Fibroblast of lung (primary cell): ENCODE results near the gene SPEF1. TPM values are rescaled to one million over a fixed set of nuclear protein-coding genes. Genes with fewer than 3 reads are reported as not detected.

Source experiments
- DNase-seq, 2 donors: peaks; one replicate each; pipeline versions ENCODE4 v3.0.0 to v3.0.0-alpha.2; 2010; ENCODE audit warnings: low read depth in 2 of 2
- H2AFZ ChIP-seq: 2 replicates; pipeline ENCODE4 v1.5.1; 2012; ENCODE audit warnings: low read length, control low read depth, inconsistent platforms
- H3K27ac ChIP-seq: 2 replicates; pipeline ENCODE4 v1.5.1; 2011; ENCODE audit warnings: low read length, control low read depth; ENCODE audit not compliant: insufficient read depth
- H3K27me3 ChIP-seq: 2 replicates; pipeline ENCODE4 v1.5.1; 2011; ENCODE audit warnings: mild to moderate bottlenecking, low read length; ENCODE audit not compliant: control insufficient read depth, insufficient read depth
- H3K36me3 ChIP-seq: 2 replicates; pipeline ENCODE4 v1.5.1; 2011; ENCODE audit warnings: low read length; ENCODE audit not compliant: control insufficient read depth, insufficient read depth
- H3K4me1 ChIP-seq: 2 replicates; pipeline ENCODE4 v1.5.1; 2011; ENCODE audit warnings: low read length; ENCODE audit not compliant: control insufficient read depth, insufficient read depth; ENCODE audit errors: extremely low read depth
- H3K4me2 ChIP-seq: 2 replicates; pipeline ENCODE4 v1.5.1; 2011; ENCODE audit warnings: low read length, control low read depth; ENCODE audit not compliant: insufficient read depth; ENCODE audit errors: extremely low read depth
- H3K4me3 ChIP-seq, 4 experiments: fragments of 200-600 bp in 1 of 4; sonication (generic) in 1 of 4; replicated peaks in 1 of 4; 2 replicates each; pipeline ENCODE4 v1.5.1; 2011 to 2016; ENCODE audit warnings: low read length in 4 of 4, low read depth in 3 of 4, mild to moderate bottlenecking in 3 of 4, control low read depth in 2 of 4, inconsistent platforms in 1 of 4, mixed read lengths in 1 of 4; ENCODE audit not compliant: insufficient read depth in 1 of 4; ENCODE audit errors: control extremely low read depth in 1 of 4
- H3K79me2 ChIP-seq: 2 replicates; pipeline ENCODE4 v1.5.1; 2012; ENCODE audit warnings: mild to moderate bottlenecking, low read length, inconsistent platforms; ENCODE audit not compliant: control insufficient read depth, insufficient read depth
- H3K9ac ChIP-seq: 2 replicates; pipeline ENCODE4 v1.5.1; 2011; ENCODE audit warnings: mild to moderate bottlenecking, low read length, control low read depth; ENCODE audit not compliant: insufficient read depth
- H3K9me3 ChIP-seq: 2 replicates; pipeline ENCODE4 v1.5.1; 2012; ENCODE audit warnings: low read depth, low read length; ENCODE audit not compliant: control insufficient read depth, insufficient read depth
- H4K20me1 ChIP-seq: 2 replicates; pipeline ENCODE4 v1.5.1; 2011; ENCODE audit warnings: low read length; ENCODE audit not compliant: control insufficient read depth, insufficient read depth; ENCODE audit errors: extremely low read depth
- EZH2 ChIP-seq: IDR thresholded peaks from 2 replicates; pipeline ENCODE4 v1.5.1; 2012; ENCODE audit warnings: low read length, control low read depth, mild to moderate bottlenecking; ENCODE audit errors: missing control alignments
- polyA plus RNA-seq, 2 donors: library from polyadenylated mRNA; depleted of rRNA in 1 of 2; stranded (reverse) in 1 of 2; unstranded in 1 of 2; fragments of >200 nt; gene quantifications; 2 replicates each; pipeline ENCODE4 v1.2.1, GENCODE V29; 2011 to 2012; ENCODE audit warnings: missing spikeins in 1 of 2
- total RNA-seq: library from RNA; depleted of rRNA; stranded (reverse); fragments of >200 nt; gene quantifications from 2 replicates; pipeline ENCODE4 v1.2.1, GENCODE V29; 2014
- TF ChIP-seq, protein P1 (sequence below), 2 donors: IDR thresholded peaks in 1 of 2; conservative IDR thresholded peaks in 1 of 2; 1 replicate in 1 of 2; 2 replicates in 1 of 2; pipeline ENCODE4 v1.5.1; 2011 to 2012; ENCODE audit warnings: low read length in 2 of 2, control low read depth in 1 of 2, inconsistent platforms in 1 of 2, low read depth in 1 of 2, mild to moderate bottlenecking in 1 of 2

The SPEF1 gene
- total and polyA plus RNA-seq, 2 donors (not counting 1 experiment from before 2014, with no cell fraction given), result 0.07 to 0.17 TPM

DNA sequence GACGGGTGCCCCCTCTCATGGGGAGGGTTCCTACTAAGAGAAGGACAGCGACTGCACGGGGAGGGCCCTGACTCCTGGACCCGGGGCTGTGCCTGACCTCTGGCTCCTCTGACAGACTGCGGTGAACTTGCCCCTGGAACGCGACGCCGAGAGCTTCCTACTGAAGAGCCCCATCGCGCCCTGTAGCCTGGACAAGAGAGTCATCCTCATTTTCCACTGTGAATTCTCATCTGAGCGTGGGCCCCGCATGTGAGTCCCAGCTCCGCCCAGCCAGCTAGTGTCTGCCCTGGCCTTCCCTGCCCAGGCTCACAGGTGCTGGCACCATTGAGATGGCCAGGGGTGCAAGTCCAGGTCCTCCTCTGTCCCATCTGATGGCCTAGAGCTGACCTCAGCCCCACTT, 22.0 kb upstream of the SPEF1 start:
- Histone ChIP-seq H3K27me3 (no peaks in the 10 kb centered on the region), H3K9me3 (no peaks in the 10 kb centered on the region), H3K4me1 (peaks cover 53% of the 10 kb centered on the region), H3K4me2 (no peak overlapping the region), H3K4me3 (no peak overlapping the region), H3K79me2 (peaks cover 41% of the 10 kb centered on the region), H3K36me3 (peaks cover 65% of the 10 kb centered on the region), H3K9ac (no peak overlapping the region), H3K27ac (peak overlapping the region; percentile 22), H2AFZ (no peak overlapping the region), H4K20me1 (no peaks in the 10 kb centered on the region)
- DNase-seq, result no peak
- TF ChIP-seq, protein P1, sequence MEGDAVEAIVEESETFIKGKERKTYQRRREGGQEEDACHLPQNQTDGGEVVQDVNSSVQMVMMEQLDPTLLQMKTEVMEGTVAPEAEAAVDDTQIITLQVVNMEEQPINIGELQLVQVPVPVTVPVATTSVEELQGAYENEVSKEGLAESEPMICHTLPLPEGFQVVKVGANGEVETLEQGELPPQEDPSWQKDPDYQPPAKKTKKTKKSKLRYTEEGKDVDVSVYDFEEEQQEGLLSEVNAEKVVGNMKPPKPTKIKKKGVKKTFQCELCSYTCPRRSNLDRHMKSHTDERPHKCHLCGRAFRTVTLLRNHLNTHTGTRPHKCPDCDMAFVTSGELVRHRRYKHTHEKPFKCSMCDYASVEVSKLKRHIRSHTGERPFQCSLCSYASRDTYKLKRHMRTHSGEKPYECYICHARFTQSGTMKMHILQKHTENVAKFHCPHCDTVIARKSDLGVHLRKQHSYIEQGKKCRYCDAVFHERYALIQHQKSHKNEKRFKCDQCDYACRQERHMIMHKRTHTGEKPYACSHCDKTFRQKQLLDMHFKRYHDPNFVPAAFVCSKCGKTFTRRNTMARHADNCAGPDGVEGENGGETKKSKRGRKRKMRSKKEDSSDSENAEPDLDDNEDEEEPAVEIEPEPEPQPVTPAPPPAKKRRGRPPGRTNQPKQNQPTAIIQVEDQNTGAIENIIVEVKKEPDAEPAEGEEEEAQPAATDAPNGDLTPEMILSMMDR (conservative IDR thresholded peaks at IDR 0.05 in 1 of 2, IDR thresholded peaks at IDR 0.05 in 1 of 2; ENCODE audit: low read depth in 1 of 2, low read length in 2 of 2), result no peak
- no peak for TF ChIP-seq EZH2

DNA sequence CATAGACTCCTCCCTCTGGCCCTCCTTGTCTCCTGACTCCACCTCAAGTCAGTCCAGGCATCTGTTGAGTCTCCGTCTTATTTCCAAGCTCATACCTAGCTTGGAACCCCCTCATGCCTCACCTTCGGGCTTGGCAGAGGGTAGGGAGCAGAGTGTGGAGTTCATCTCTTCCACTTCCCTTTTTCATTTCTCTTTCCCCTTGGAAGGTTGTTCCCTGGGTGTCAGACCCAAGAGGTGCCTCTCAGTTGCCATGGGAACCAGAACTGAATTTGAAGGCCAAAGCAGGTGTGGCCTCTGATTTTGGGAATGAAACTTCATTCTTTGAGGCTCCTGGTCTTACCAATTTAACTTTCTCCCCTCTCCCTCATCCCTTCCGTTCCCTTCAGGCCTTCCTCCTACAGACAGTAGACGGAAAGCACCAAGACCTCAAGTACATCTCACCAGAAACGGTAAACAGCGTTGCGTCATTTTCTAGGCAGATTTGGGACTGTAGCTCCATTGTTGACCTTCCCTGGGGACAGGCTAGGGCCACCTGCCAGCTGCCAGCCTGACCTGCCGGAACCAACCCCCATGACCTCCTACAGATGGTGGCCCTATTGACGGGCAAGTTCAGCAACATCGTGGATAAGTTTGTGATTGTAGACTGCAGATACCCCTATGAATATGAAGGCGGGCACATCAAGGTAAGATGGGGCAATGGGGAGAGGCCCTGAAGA, 21.4 kb upstream of the SPEF1 start:
- Histone ChIP-seq H4K20me1 (no peaks in the 10 kb centered on the region), H3K9me3 (no peaks in the 10 kb centered on the region), H3K79me2 (peaks cover 47% of the 10 kb centered on the region), H2AFZ (no peak overlapping the region), H3K4me3 (no peak overlapping the region), H3K9ac (no peak overlapping the region), H3K36me3 (peaks cover 65% of the 10 kb centered on the region), H3K4me1 (peaks cover 49% of the 10 kb centered on the region), H3K27me3 (no peaks in the 10 kb centered on the region), H3K4me2 (no peak overlapping the region), H3K27ac (no peak overlapping the region)
- DNase-seq, result no peak
- TF ChIP-seq, protein P1 (conservative IDR thresholded peaks at IDR 0.05 in 1 of 2, IDR thresholded peaks at IDR 0.05 in 1 of 2; ENCODE audit: low read depth in 1 of 2, low read length in 2 of 2), result no peak
- no peak for TF ChIP-seq EZH2

DNA sequence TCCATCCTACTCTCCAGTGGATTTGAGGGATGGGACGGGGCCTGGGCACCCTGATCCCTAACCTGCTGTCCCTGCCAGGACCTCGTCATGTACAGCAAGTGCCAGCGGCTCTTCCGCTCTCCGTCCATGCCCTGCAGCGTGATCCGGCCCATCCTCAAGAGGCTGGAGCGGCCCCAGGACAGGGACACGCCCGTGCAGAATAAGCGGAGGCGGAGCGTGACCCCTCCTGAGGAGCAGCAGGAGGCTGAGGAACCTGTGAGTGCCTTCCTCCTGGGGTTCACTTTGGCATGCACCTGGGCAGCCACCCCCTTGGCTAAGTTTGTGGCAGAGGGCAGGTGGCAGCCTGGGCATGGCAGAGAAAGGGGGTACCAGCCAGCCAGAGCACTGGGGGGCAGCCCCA, 20.6 kb upstream of the SPEF1 start:
- no peaks in the 10 kb centered on the region for H4K20me1 ChIP-seq
- no peaks in the 10 kb centered on the region for H3K9me3 ChIP-seq

More for the DNA sequence above, 20.6 kb upstream of the SPEF1 start:
- TF ChIP-seq, protein P1 (conservative IDR thresholded peaks at IDR 0.05 in 1 of 2, IDR thresholded peaks at IDR 0.05 in 1 of 2; ENCODE audit: low read depth in 1 of 2, low read length in 2 of 2), result no peak
- TF ChIP-seq EZH2, result no peak
- Histone ChIP-seq H3K4me1 (peaks cover 43% of the 10 kb centered on the region), H3K27me3 (no peaks in the 10 kb centered on the region), H3K4me3 (no peak overlapping the region), H3K9ac (no peak overlapping the region), H3K36me3 (peaks cover 65% of the 10 kb centered on the region), H3K4me2 (no peak overlapping the region), H2AFZ (no peak overlapping the region), H3K27ac (no peak overlapping the region), H3K79me2 (peaks cover 56% of the 10 kb centered on the region)
- DNase-seq, result no peak
